Mesenchymal stem cell (in vitro differentiated cells and primary cell): ENCODE data around the gene SIGLEC1.

Experiments used
- DNase-seq: peaks from one replicate; pipeline ENCODE4 v3.0.0-alpha.2; 2013
- H2AFZ ChIP-seq: one replicate; pipeline ENCODE4 v1.6.1; 2013; ENCODE audit warnings: low read depth, mild to moderate bottlenecking, control low read depth, inconsistent platforms, low read length, moderate library complexity
- H2AK5ac ChIP-seq: 2 replicates; pipeline ENCODE4 v1.6.1; 2013; ENCODE audit warnings: low read length, moderate library complexity, mild to moderate bottlenecking, inconsistent platforms; ENCODE audit not compliant: severe bottlenecking
- H2BK120ac ChIP-seq: one replicate; pipeline ENCODE4 v1.6.1; 2013; ENCODE audit warnings: low read depth, mild to moderate bottlenecking, inconsistent platforms, low read length, moderate library complexity
- H2BK12ac ChIP-seq, 2 experiments: one replicate each; pipeline ENCODE4 v1.6.1; 2013; ENCODE audit warnings: inconsistent platforms in 2 of 2, low read length in 2 of 2, mild to moderate bottlenecking in 2 of 2, moderate library complexity in 2 of 2, control low read depth in 1 of 2
- H2BK15ac ChIP-seq: one replicate; pipeline ENCODE4 v1.6.1; 2013; ENCODE audit warnings: mild to moderate bottlenecking, low read depth, inconsistent platforms; ENCODE audit not compliant: poor library complexity, severe bottlenecking
- H2BK5ac ChIP-seq: 2 replicates; pipeline ENCODE4 v1.6.1; 2013; ENCODE audit warnings: low read depth, mild to moderate bottlenecking, low read length, control low read depth, inconsistent platforms; ENCODE audit not compliant: poor library complexity, severe bottlenecking
- H3K14ac ChIP-seq, 2 experiments: one replicate each; pipeline ENCODE4 v1.6.1; 2013; ENCODE audit warnings: inconsistent platforms in 2 of 2, low read length in 2 of 2, control low read depth in 1 of 2, mild to moderate bottlenecking in 1 of 2, moderate library complexity in 1 of 2
- H3K18ac ChIP-seq, 2 experiments: one replicate each; pipeline ENCODE4 v1.6.1; 2013; ENCODE audit warnings: inconsistent platforms in 2 of 2, low read length in 2 of 2, control low read depth in 1 of 2, low read depth in 1 of 2, mild to moderate bottlenecking in 1 of 2
- H3K23ac ChIP-seq, 2 experiments: one replicate each; pipeline ENCODE4 v1.6.1; 2013; ENCODE audit warnings: inconsistent platforms in 2 of 2, low read length in 2 of 2, mild to moderate bottlenecking in 2 of 2, moderate library complexity in 2 of 2, control low read depth in 1 of 2
- H3K27ac ChIP-seq: 2 replicates; pipeline ENCODE4 v1.5.1; 2013; ENCODE audit warnings: mild to moderate bottlenecking, moderate library complexity, low read length, control low read depth, inconsistent platforms; ENCODE audit not compliant: poor library complexity, severe bottlenecking
- H3K27me3 ChIP-seq, 2 experiments: 2 replicates each; pipeline versions ENCODE4 v1.6.1 to v1.7.0; 2013; ENCODE audit warnings: low read length in 2 of 2, mild to moderate bottlenecking in 2 of 2, moderate library complexity in 2 of 2, control low read depth in 1 of 2, inconsistent platforms in 1 of 2; ENCODE audit not compliant: control insufficient read depth in 1 of 2, insufficient read depth in 1 of 2
- H3K36me3 ChIP-seq, 2 experiments: 2 replicates each; pipeline versions ENCODE4 v1.6.1 to v1.7.0; 2013; ENCODE audit warnings: low read length in 2 of 2, control low read depth in 1 of 2, inconsistent platforms in 1 of 2, low read depth in 1 of 2, mild to moderate bottlenecking in 1 of 2; ENCODE audit not compliant: insufficient read depth in 2 of 2, control insufficient read depth in 1 of 2
- H3K4ac ChIP-seq, 2 experiments: one replicate each; pipeline ENCODE4 v1.6.1; 2013; ENCODE audit warnings: inconsistent platforms in 2 of 2, low read length in 2 of 2, mild to moderate bottlenecking in 2 of 2, moderate library complexity in 2 of 2, control low read depth in 1 of 2, low read depth in 1 of 2
- H3K4me1 ChIP-seq: 2 replicates; pipeline ENCODE4 v1.6.1; 2013; ENCODE audit warnings: low read depth, low read length, control low read depth; ENCODE audit not compliant: control insufficient read depth, insufficient read depth
- H3K4me2 ChIP-seq: 2 replicates; pipeline ENCODE4 v1.6.1; 2013; ENCODE audit warnings: low read length, mild to moderate bottlenecking, inconsistent platforms; ENCODE audit not compliant: poor library complexity, severe bottlenecking
- H3K4me3 ChIP-seq, 2 experiments: 2 replicates each; pipeline versions ENCODE4 v1.5.1 to v1.7.0; 2013; ENCODE audit warnings: low read length in 2 of 2, mild to moderate bottlenecking in 2 of 2, control low read depth in 1 of 2, low read depth in 1 of 2; ENCODE audit not compliant: insufficient read depth in 1 of 2
- H3K79me1 ChIP-seq: replicated peaks from 2 replicates; pipeline ENCODE4 v1.6.1; 2013; ENCODE audit warnings: mild to moderate bottlenecking, control low read depth, low read length, inconsistent platforms; ENCODE audit not compliant: poor library complexity, severe bottlenecking
- H3K9ac ChIP-seq: 2 replicates; pipeline ENCODE4 v1.7.0; 2013; ENCODE audit warnings: mild to moderate bottlenecking, low read length, moderate library complexity
- H3K9me3 ChIP-seq: 2 replicates; pipeline ENCODE4 v1.7.0; 2013; ENCODE audit warnings: mild to moderate bottlenecking, low read length; ENCODE audit not compliant: control insufficient read depth
- H4K8ac ChIP-seq: one replicate; pipeline ENCODE4 v1.6.1; 2013; ENCODE audit warnings: inconsistent platforms, mild to moderate bottlenecking, low read length, moderate library complexity
- H4K91ac ChIP-seq: one replicate; pipeline ENCODE4 v1.6.1; 2013; ENCODE audit warnings: mild to moderate bottlenecking, low read length, inconsistent platforms
- WGBS: methylation state at CpG from one replicate; pipeline ENCODE4 v1.1.7; 2013; ENCODE audit warnings: mixed read lengths; 5-methylcytosine and 5-hydroxymethylcytosine counted together

Gene SIGLEC1

DNA sequence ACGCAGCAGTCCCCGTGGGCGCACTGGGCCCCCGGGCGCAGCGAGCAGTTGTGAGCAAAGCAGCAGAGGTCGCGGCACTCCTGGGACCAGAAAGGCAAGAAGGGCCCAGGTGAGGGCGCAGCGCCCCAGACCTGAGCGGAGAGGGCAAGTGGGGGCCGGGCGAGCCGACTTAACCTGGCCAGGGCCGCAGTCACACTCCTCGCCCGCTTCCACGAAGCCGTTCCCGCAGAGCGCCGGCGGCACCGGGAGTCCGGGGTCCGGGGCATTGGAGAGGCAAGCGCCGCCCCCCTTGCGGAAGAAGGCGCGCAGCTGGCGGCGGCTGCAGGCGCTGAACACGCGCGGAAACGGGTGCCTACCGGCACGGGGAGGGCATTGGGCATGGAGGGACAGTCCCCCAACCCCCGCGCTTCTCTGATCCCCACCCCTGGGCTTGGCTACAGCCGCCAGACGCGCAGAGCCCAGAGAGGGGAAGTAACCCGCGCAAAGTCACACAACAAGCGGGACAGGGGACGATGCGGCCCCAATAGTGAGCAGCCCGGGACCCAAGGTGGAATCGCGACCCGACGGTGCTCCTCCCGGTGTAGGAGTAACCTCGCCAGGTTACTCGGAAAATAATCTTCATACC, 39.7 kb downstream of the SIGLEC1 start:
- Histone ChIP-seq H2AFZ (no peak overlapping the region), H2BK5ac (no peak overlapping the region), H3K27me3 (peaks cover 0 to 15% of the 10 kb centered on the region in 2 experiments), H3K4ac (no peak overlapping the region), H3K9me3 (no peaks in the 10 kb centered on the region), H2BK120ac (no peak overlapping the region), H2BK12ac (no peak overlapping the region), H3K9ac (no peak overlapping the region), H3K4me3 (no peak overlapping the region), H3K27ac (no peak overlapping the region), H3K36me3 (peaks cover 47 to 84% of the 10 kb centered on the region in 2 experiments), H3K23ac (no peak overlapping the region), H3K18ac (no peak overlapping the region), H3K14ac (no peak overlapping the region), H3K4me1 (peaks cover 22% of the 10 kb centered on the region), H2BK15ac (no peak overlapping the region), H3K4me2 (peak overlapping the region; percentile 21), H4K8ac (no peak overlapping the region), H4K91ac (no peak overlapping the region), H2AK5ac (no peak overlapping the region), H3K79me1 (no peaks in the 10 kb centered on the region)
- WGBS: 5% methylated on average over 58 of the region's 58 CpGs
- DNase-seq: no peak

DNA sequence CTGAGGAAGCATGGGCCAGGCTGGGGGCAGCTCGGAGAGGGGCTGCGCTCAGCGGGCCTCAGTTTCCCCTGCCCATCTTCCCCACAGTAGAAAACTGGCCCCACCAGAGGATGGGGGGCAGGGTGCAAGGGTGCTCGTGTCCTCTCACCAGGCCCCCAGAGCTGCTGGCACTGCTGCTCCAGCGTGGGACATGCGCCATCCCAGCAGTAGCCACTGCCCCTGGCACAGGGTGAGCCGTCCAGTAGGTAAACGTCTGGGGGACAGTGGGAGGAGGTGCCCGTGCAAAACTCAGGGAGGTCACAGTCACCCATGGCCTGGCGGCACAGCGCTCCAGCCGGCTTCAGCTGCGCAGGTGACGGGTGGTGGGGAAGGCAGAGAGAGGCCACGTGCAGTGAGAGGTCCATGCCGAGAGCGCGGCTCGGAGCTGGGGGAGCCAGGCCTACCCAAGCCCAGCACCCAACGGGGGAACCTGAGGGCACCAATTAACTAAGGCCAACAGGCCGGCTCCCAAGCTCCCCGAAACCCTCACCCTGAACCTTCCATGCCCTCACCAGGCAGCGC, 40.3 kb downstream of the SIGLEC1 start:
- H2BK12ac ChIP-seq: no peak overlapping the region
- H3K18ac ChIP-seq: no peak overlapping the region
- H3K4me1 ChIP-seq: peaks cover 19% of the 10 kb centered on the region
- H2BK15ac ChIP-seq: peak overlapping the region; percentile 28
- H3K4me2 ChIP-seq: no peak overlapping the region
- WGBS: 48% methylated on average over 23 of the region's 23 CpGs
- H4K91ac ChIP-seq: no peak overlapping the region
- H3K9ac ChIP-seq: no peak overlapping the region
- no peak for DNase-seq
- peaks cover 0 to 15% of the 10 kb centered on the region in 2 experiments for H3K27me3 ChIP-seq
- H3K4me3 ChIP-seq: no peak overlapping the region
- no peaks in the 10 kb centered on the region for H3K79me1 ChIP-seq
- H3K27ac ChIP-seq: no peak overlapping the region
- H2AK5ac ChIP-seq: no peak overlapping the region
- H3K23ac ChIP-seq: no peak overlapping the region
- no peak overlapping the region for H3K4ac ChIP-seq
- H2AFZ ChIP-seq: no peak overlapping the region
- H4K8ac ChIP-seq: no peak overlapping the region
- H2BK120ac ChIP-seq: no peak overlapping the region
- no peak overlapping the region for H2BK5ac ChIP-seq
- H3K14ac ChIP-seq: no peak overlapping the region
- peaks cover 46 to 78% of the 10 kb centered on the region in 2 experiments for H3K36me3 ChIP-seq
- H3K9me3 ChIP-seq: no peaks in the 10 kb centered on the region

DNA sequence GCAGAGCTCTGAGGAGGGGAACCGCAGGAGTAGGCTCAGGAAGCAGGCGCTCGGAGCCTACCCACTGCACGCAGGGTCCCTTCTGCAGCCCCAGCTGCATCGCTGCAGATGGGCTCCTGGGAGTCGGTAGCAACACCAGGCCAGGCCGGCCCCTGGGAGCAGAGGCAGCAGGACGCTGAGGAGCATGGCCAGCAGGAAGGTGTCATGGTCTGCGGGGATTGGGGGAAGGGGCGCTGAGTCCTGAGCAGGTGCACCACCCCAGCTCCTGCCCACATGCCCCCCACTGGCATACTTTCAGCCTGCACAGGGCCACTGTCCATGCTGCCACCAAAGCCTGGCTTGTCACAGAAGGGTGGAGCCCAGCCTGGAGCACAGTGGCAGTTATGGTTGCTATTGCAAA, 41.5 kb downstream of the SIGLEC1 start:
- 79% methylated on average over 10 of the region's 10 CpGs for WGBS

DNA sequence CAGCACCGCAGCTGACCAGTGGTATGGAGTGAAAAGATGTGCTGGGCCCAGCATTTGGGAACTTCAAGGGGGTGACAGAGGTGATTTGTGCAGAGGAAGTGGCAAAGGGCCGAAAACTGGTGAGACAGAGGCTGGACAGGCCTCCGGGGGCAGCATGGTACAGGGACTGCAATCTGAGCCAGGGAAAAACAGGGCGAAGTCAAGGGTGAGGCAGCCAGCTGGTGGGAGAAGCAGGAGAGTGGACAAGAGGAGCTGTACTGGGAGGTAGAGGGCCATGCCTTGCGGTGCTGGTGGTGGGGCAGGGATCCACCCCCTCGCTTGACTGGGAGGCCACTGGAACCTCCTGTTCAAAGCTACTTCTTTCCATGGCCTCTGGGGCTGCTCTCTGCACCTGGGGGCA, 41.9 kb downstream of the SIGLEC1 start:
- H3K4me2 ChIP-seq: no peak overlapping the region
- peaks cover 0 to 15% of the 10 kb centered on the region in 2 experiments for H3K27me3 ChIP-seq
- H3K23ac ChIP-seq: no peak overlapping the region
- no peak overlapping the region for H4K91ac ChIP-seq
- H2BK12ac ChIP-seq: no peak overlapping the region
- H2AFZ ChIP-seq: no peak overlapping the region
- DNase-seq: peak; percentile 37
- no peak overlapping the region for H2BK5ac ChIP-seq
- 41% methylated on average over 6 of the region's 6 CpGs for WGBS
- H3K9me3 ChIP-seq: no peaks in the 10 kb centered on the region
- H2AK5ac ChIP-seq: no peak overlapping the region
- H3K27ac ChIP-seq: no peak overlapping the region
- H3K9ac ChIP-seq: no peak overlapping the region
- H2BK120ac ChIP-seq: no peak overlapping the region
- no peak overlapping the region for H3K18ac ChIP-seq
- H4K8ac ChIP-seq: no peak overlapping the region
- no peak overlapping the region for H3K4ac ChIP-seq
- H3K4me3 ChIP-seq: no peak overlapping the region
- H3K4me1 ChIP-seq: peaks cover 18% of the 10 kb centered on the region
- H3K14ac ChIP-seq: no peak overlapping the region
- H3K79me1 ChIP-seq: no peaks in the 10 kb centered on the region
- H3K36me3 ChIP-seq: peaks cover 44 to 67% of the 10 kb centered on the region in 2 experiments
- H2BK15ac ChIP-seq: no peak overlapping the region

More for the DNA sequence above, 41.5 kb downstream of the SIGLEC1 start:
- Histone ChIP-seq H3K27ac (no peak overlapping the region), H3K4me1 (peaks cover 18% of the 10 kb centered on the region), H4K8ac (no peak overlapping the region), H2BK12ac (no peak overlapping the region), H2BK15ac (no peak overlapping the region), H2AFZ (no peak overlapping the region), H2BK5ac (no peak overlapping the region), H3K4me2 (no peak overlapping the region), H3K18ac (no peak overlapping the region), H3K9me3 (no peaks in the 10 kb centered on the region), H4K91ac (no peak overlapping the region), H3K23ac (no peak overlapping the region), H3K14ac (no peak overlapping the region), H3K9ac (no peak overlapping the region), H3K4ac (no peak overlapping the region), H2BK120ac (no peak overlapping the region), H2AK5ac (no peak overlapping the region), H3K36me3 (peaks cover 44 to 71% of the 10 kb centered on the region in 2 experiments), H3K79me1 (no peaks in the 10 kb centered on the region), H3K27me3 (peaks cover 0 to 15% of the 10 kb centered on the region in 2 experiments), H3K4me3 (no peak overlapping the region)
- DNase-seq: no peak
